SK-N-SH treated with all-trans-retinoic acid at 6 μM for 48 hours (cell line): ENCODE results near the gene A1BG.

Source experiments
- ATAC-seq: fragments of 200-7000 bp; cut with Tn5 transposase; 3 replicates; pipeline ENCODE4 v1.9.1; 2020; ENCODE audit warnings: mild to moderate bottlenecking, moderate library complexity
- ARNTL ChIP-seq: fragments of 450-650 bp; formaldehyde crosslinking; IDR thresholded peaks from 2 replicates; pipeline ENCODE4 v1.5.0; 2020; ENCODE audit warnings: low read depth, mild to moderate bottlenecking, moderate library complexity, borderline replicate concordance
- ESRRG ChIP-seq: fragments of 250-450 bp; sonication (Bioruptor Pico); IDR thresholded peaks from 2 replicates; pipeline ENCODE4 v1.6.1; 2021; ENCODE audit warnings: mild to moderate bottlenecking
- GLIS3 ChIP-seq: fragments of 250-450 bp; sonication (Bioruptor Pico); IDR thresholded peaks from 2 replicates; pipeline ENCODE4 v1.5.0; 2020; ENCODE audit warnings: mild to moderate bottlenecking, moderate library complexity
- ISL1 ChIP-seq: fragments of 250-450 bp; sonication (Bioruptor Pico); IDR thresholded peaks from 2 replicates; pipeline ENCODE4 v2.1.2; 2022; ENCODE audit warnings: mild to moderate bottlenecking, moderate library complexity
- OSR1 ChIP-seq: fragments of 250-450 bp; sonication (Bioruptor Pico); IDR thresholded peaks from 2 replicates; pipeline ENCODE4 v1.8.0; 2022; ENCODE audit warnings: moderate library complexity, mild to moderate bottlenecking, inconsistent platforms
- POU6F1 ChIP-seq: fragments of 250-450 bp; sonication (Bioruptor Pico); IDR thresholded peaks from 2 replicates; pipeline ENCODE4 v1.8.0; 2021; ENCODE audit warnings: low read depth, mild to moderate bottlenecking, moderate library complexity, borderline replicate concordance
- PPARA ChIP-seq: fragments of 250-450 bp; sonication (Bioruptor Pico); IDR thresholded peaks from 2 replicates; pipeline ENCODE4 v1.5.0; 2020; ENCODE audit warnings: mild to moderate bottlenecking, borderline replicate concordance
- SNAI2 ChIP-seq: fragments of 250-450 bp; sonication (Bioruptor Pico); IDR thresholded peaks from 2 replicates; pipeline ENCODE4 v1.5.0; 2020; ENCODE audit warnings: mild to moderate bottlenecking, moderate library complexity
- TCF4 ChIP-seq: fragments of 250-450 bp; sonication (Bioruptor Pico); IDR thresholded peaks from 2 replicates; pipeline ENCODE4 v1.8.0; 2021; ENCODE audit warnings: mild to moderate bottlenecking, moderate library complexity, borderline replicate concordance
- TSHZ2 ChIP-seq: fragments of 250-450 bp; sonication (Bioruptor Pico); IDR thresholded peaks from 2 replicates; pipeline ENCODE4 v1.5.0; 2020; ENCODE audit warnings: mild to moderate bottlenecking, moderate library complexity
- ZC3H10 ChIP-seq: fragments of 250-450 bp; sonication (Bioruptor Pico); IDR thresholded peaks from 2 replicates; pipeline ENCODE4 v1.5.1; 2021; ENCODE audit warnings: mild to moderate bottlenecking, moderate library complexity
- ZFP3 ChIP-seq: fragments of 250-450 bp; sonication (Bioruptor Pico); IDR thresholded peaks from 2 replicates; pipeline ENCODE4 v1.5.0; 2020; ENCODE audit warnings: mild to moderate bottlenecking, moderate library complexity
- ZFP30 ChIP-seq: fragments of 450-650 bp; formaldehyde crosslinking; IDR thresholded peaks from 2 replicates; pipeline ENCODE4 v1.5.0; 2022; ENCODE audit warnings: mild to moderate bottlenecking, moderate library complexity
- ZNF70 ChIP-seq: fragments of 450-650 bp; formaldehyde crosslinking; IDR thresholded peaks from 2 replicates; pipeline ENCODE4 v1.5.0; 2020; ENCODE audit warnings: mild to moderate bottlenecking, moderate library complexity
- TF ChIP-seq, protein P1 (sequence below): fragments of 250-450 bp; sonication (Bioruptor Pico); IDR thresholded peaks from 2 replicates; pipeline ENCODE4 v1.8.0; 2020; ENCODE audit warnings: mild to moderate bottlenecking, moderate library complexity, borderline replicate concordance
- TF ChIP-seq, protein P2 (sequence below): fragments of 250-450 bp; sonication (Bioruptor Pico); IDR thresholded peaks from 2 replicates; pipeline ENCODE4 v1.5.1; 2021; ENCODE audit warnings: mild to moderate bottlenecking, moderate library complexity

Gene A1BG

DNA sequence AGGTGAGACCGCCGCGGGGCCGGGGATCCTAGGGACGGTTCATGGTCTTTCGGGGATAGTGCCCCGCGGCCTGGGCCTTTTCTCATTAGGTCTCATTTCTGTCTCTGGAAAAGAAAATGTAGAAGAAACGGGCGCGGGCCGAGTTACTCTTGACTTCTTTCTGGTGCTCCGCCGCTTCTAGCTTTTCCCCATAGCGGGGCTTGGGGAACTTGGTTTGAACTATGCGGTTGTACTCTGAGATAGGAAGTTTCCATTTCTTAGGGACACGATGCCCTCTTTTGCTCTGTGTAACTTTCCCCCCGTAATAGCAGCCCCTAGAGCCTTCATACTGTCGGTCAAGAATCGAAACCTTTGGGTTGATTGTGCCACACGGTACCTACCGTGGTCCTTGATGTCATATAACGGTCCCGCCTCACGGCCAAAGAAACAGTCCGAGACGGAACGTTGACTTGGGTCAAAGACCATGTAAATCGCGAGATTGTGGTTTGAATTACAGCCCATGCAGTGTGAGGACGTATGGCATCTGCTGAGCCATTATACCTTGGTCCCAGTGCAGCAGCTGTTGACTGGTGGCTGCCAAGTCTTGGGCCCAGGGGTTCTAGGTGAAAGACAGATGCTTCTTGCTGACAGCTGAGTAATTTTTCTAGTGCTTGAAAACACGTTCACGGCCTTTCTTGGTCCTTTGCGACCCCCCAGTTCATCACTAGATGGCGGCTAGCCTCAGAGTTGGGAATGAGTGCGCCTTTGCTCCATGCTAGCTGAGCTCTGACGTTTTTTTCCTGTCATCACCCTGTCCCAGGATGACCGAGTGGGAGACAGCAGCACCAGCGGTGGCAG is 34.3 kb upstream of the A1BG start (continued):
- TF ChIP-seq, protein P1, sequence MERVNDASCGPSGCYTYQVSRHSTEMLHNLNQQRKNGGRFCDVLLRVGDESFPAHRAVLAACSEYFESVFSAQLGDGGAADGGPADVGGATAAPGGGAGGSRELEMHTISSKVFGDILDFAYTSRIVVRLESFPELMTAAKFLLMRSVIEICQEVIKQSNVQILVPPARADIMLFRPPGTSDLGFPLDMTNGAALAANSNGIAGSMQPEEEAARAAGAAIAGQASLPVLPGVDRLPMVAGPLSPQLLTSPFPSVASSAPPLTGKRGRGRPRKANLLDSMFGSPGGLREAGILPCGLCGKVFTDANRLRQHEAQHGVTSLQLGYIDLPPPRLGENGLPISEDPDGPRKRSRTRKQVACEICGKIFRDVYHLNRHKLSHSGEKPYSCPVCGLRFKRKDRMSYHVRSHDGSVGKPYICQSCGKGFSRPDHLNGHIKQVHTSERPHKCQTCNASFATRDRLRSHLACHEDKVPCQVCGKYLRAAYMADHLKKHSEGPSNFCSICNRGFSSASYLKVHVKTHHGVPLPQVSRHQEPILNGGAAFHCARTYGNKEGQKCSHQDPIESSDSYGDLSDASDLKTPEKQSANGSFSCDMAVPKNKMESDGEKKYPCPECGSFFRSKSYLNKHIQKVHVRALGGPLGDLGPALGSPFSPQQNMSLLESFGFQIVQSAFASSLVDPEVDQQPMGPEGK, result no peak
- TF ChIP-seq PPARA (CRISPR knock-in tag) (no peak), SNAI2 (no peak), TSHZ2 (CRISPR knock-in tag) (no peak), ARNTL (CRISPR knock-in tag) (no peak)

DNA sequence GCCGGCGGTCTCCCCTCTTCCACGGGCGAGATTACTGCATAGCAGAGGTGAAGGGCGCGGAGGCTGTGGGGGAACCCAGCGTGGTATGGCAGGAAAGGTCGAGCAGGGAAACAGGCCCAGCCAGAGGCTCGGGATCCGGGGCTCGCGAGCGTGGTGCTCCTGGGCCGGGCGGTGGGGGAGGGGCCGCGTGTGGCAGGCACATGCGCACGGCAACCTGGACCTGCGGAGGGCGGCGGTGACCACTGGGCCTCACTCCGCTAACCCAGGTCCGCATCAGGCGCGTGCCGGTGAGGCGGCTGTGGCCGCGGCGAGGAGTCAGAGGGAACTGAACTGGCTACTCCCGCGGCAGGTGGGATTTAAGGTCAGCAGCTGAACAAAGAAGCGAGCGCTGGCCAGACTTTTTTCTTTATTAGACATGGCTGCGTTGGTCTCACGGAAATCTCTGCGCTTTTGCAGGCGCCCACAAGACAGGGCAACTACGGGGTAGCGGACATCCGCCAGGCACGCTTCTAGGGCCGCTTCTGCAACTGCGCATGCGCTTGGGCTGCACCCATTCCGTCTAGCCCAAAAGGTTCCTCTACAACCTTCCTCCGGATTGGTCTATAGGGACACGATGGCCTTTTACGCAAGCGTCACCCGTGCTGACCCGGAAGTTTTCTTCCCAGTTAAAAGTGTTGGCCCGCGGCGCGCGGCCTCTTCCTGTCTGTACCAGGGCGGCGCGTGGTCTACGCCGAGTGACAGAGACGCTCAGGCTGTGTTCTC is 33.5 kb upstream of the A1BG start, which contains the start of gene RPS5:
Gene RPS5 (plus strand): TSS at position 694 of the 762 bp plus-strand sequence. CDS start 869 bp downstream, outside the sequence.
- TF ChIP-seq OSR1 (CRISPR knock-in tag) (no peak), TCF4 (CRISPR knock-in tag) (no peak), ZFP3 (peak; percentile 52; the same call in 1 of the 2 replicates), ZC3H10 (CRISPR knock-in tag) (peak; percentile 26; the same call in 1 of the 2 replicates)
- peak; percentile 94 for ATAC-seq

GRCh38 chr19:58385891-58386575 is 32.7 kb upstream of the A1BG start:
- no peak for TF ChIP-seq ESRRG (CRISPR knock-in tag)
- no peak for TF ChIP-seq ZFP3
- no peak for TF ChIP-seq GLIS3
- TF ChIP-seq SNAI2, result no peak
- TF ChIP-seq POU6F1 (CRISPR knock-in tag), result no peak
- TF ChIP-seq PPARA (CRISPR knock-in tag), result no peak
- TF ChIP-seq ARNTL (CRISPR knock-in tag), result no peak
- peak; percentile 28 for ATAC-seq

DNA sequence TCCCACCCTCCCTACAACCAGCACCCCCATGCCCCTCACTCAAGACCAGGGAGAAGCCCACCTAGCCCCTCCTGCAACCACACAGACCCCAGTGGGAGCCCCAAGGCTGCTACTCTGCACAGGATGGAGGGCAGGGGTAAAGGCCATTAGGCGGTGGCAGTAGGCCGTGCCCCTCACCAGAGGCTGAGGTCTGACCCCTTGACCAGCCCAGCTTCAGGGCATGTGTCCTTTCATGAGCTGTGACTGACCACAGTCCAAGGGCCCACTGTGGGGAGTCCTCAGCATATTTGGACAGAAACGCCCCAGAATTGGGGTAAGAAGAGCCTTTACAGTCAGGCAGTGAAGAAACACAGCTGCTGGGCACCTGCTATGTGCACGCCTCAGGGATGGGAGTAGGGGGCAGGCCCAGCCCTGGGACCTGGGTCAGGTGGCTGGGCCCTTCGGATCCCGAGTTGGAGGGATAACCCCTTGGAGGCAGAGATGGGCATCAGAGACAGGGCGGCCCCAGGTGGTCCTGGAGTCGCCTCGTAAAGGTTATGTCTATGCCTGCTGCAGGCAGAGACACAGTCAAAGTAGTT is 32.1 kb upstream of the A1BG start:
- no peak for ATAC-seq
- TF ChIP-seq, protein P2, sequence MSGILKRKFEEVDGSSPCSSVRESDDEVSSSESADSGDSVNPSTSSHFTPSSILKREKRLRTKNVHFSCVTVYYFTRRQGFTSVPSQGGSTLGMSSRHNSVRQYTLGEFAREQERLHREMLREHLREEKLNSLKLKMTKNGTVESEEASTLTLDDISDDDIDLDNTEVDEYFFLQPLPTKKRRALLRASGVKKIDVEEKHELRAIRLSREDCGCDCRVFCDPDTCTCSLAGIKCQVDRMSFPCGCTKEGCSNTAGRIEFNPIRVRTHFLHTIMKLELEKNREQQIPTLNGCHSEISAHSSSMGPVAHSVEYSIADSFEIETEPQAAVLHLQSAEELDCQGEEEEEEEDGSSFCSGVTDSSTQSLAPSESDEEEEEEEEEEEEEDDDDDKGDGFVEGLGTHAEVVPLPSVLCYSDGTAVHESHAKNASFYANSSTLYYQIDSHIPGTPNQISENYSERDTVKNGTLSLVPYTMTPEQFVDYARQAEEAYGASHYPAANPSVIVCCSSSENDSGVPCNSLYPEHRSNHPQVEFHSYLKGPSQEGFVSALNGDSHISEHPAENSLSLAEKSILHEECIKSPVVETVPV (CRISPR knock-in tag), result no peak
- TF ChIP-seq ESRRG (CRISPR knock-in tag), result no peak
- TF ChIP-seq ZFP3, result no peak
- TF ChIP-seq ZFP30, result no peak
- TF ChIP-seq TCF4 (CRISPR knock-in tag), result no peak
- TF ChIP-seq ISL1 (CRISPR knock-in tag), result no peak
- no peak for TF ChIP-seq TSHZ2 (CRISPR knock-in tag)
- no peak for TF ChIP-seq GLIS3
- TF ChIP-seq, protein P1, result no peak
- no peak for TF ChIP-seq ZNF70 (CRISPR knock-in tag)
- no peak for TF ChIP-seq POU6F1 (CRISPR knock-in tag)
- no peak for TF ChIP-seq ZC3H10 (CRISPR knock-in tag)
